Measurements from ENCODE around the gene ATXN1. TPM values are rescaled to one million over a fixed set of nuclear protein-coding genes. Genes with fewer than 3 reads are reported as not detected.

Gene ATXN1
- total RNA-seq, 2 donors from 2014 or later = 21.6 to 25.4 TPM

DNA sequence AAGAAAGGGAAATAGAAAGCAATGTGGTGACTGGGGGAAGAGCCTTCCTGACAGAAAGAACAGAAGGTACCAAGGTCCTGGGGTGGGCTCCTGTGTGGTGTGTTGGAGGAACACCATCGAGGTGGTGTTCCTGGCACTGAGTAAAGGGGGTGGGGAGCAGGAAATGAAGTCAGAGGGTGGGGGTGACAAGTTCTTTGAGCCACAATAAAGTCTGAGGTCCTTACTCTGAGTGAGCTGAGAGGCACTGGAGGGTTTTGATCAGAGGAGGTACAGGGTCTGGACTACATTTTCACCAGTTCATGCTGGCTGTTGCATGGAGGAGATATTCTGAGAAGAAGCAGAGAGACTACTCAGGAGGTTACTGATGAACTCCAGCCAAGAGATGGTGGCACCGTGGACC, 324.7 kb downstream of the ATXN1 start:
- Mint-ChIP-seq H3K36me3 (peaks cover 5 to 25% of the 10 kb centered on the region in 2 donors), H3K9me3 (peaks cover 0 to 8% of the 10 kb centered on the region in 2 donors), H3K27ac (peak overlapping the region; percentile 64 to 81)
- no peak for DNase-seq (ENCODE audit: low spot score in 2 of 2)
- peak; percentile 40 to 64 for ATAC-seq

DNA sequence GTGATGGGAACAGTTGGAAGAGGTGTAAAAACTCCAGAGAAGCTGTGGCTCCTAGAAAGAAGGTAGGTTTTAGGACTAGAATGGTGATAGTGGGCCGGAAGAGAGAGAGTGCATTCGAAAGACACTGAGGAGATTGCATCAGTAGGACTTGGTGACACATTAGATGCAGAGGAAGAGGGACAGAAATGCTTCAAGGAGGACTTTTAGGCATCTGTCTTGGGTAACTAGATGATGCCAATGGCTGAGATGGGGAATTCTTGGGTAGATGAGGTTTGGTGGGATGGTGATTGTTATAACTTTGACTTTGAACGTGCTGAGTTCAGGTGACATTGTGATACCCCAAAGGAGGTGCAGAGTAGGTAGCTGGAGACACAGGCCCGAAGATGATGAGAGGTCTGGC, 326.4 kb downstream of the ATXN1 start:
- Mint-ChIP-seq H3K9me3 (peaks cover 0 to 8% of the 10 kb centered on the region in 2 donors), H3K36me3 (peaks cover 5 to 16% of the 10 kb centered on the region in 2 donors), H3K27ac (peak overlapping the region; percentile 50 to 64)
- ATAC-seq = peak in 1 of 2 donors; percentile 22
- no peak for DNase-seq (ENCODE audit: low spot score in 2 of 2)

DNA sequence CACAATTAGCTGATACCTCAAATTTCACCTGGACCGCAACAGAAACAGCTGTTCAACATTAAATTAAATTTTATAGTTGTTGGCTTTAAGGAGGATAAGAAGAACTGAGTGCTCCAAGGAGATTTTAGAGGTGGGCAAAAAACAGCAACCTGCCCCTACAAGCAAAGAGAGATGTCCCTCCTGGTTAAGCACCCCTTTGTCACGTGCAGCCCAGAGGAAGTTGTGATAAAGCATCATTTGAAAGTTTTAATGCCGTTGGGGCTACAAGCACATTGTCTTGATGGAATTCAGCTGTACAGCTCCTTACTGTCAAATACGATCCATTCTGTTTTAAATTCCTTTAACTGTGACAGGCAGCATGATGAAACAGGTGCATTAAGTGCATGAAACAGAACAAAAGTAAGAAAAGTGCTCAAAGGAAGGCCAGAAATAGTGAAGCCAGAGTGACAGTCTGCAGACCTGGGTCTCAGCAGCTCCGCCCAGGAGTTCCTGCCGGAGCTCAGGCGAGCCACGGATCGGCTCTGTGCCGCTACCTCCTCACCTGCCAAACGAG, 327.8 kb downstream of the ATXN1 start:
- DNase-seq (ENCODE audit: low spot score in 2 of 2) (no peak), ATAC-seq (no peak)
- Mint-ChIP-seq H3K9me3 (peaks cover 0 to 8% of the 10 kb centered on the region in 2 donors), H3K27ac (no peak overlapping the region), H3K36me3 (peaks cover 5 to 16% of the 10 kb centered on the region in 2 donors)

DNA sequence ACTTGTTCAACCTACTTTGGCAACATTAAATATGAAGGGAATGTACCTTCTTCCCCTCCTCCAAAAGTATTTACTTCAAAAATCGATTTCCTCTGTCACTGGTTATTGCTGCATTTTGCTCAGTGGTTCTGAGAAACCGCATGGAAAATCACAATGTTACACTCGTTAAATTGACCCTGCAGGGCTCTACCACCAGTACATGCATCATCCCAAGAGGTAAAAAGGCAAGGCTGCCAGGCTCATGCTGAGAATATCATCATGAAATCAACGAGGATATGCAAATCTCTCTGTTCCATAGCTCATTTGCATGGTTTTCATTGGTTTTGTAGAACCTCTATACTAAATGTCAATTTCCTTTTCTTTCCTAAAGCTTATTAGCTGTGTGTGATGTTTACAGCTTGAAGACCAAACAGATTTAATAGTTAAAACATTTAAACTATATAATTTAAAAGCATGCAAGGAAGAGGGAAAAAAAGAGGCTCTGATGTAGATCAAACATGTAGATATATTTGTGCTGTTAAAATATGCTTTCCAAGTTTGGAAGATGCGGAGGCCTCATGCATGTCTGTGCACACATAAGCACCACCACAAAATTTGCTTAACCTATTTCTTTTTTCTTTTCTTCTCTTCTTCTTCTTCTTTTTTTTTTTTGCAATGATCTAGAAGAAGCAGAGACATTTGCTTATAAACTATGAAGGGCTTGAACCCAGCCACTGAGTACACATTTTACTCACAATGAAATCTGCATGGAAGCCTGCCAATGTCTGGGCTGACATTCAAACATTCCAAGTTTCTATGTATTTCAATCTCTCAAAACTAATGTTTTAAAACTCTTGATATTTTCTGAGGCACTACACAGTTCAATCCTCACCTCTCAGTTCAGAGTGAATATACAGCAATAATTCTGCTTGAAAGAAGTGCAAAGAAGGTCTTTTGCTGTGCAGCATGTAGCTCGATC, 328.9 kb downstream of the ATXN1 start:
- Mint-ChIP-seq H3K27ac (no peak overlapping the region), H3K9me3 (peaks cover 0 to 8% of the 10 kb centered on the region in 2 donors), H3K36me3 (peaks cover 5 to 16% of the 10 kb centered on the region in 2 donors)
- DNase-seq (ENCODE audit: low spot score in 2 of 2) (no peak), ATAC-seq (peak in 1 of 2 donors; percentile 47)

DNA sequence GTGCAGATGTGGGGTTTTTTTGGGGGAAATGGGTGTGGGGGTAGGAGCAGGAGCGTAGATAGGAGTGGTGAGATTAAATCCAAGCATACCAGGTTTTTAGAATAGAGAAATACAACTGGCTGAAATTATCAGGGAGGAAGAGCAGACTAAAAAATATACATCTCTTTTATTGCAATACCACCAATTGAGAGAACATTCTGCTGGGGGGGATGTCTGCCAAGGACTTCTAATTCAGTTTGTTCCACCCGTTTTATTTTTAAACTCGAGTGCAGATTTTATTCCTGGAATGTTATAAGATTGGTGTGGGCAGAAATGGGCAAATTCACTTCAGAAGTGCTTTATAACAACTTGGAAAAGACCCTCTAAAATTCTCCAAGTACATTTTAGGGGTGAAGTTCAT, 330.2 kb downstream of the ATXN1 start:
- DNase-seq (ENCODE audit: low spot score in 2 of 2) (no peak), ATAC-seq (no peak)
- Mint-ChIP-seq H3K27ac (peak overlapping the region in 1 of 2 donors; percentile 60), H3K36me3 (peaks cover 5 to 10% of the 10 kb centered on the region in 2 donors), H3K9me3 (peaks cover 0 to 8% of the 10 kb centered on the region in 2 donors)

- no peak for ATAC-seq
- H3K9me3 Mint-ChIP-seq = peaks cover 0 to 8% of the 10 kb centered on the region in 2 donors
- H3K27ac Mint-ChIP-seq = peak overlapping the region in 1 of 2 donors; percentile 60
- DNase-seq (ENCODE audit: low spot score in 2 of 2) = no peak
- peaks cover 5 to 9% of the 10 kb centered on the region in 2 donors for H3K36me3 Mint-ChIP-seq
These were observed 330.7 kb downstream of the ATXN1 start for GRCh38 chr6:16430391-16431089.

GRCh38 chr6:16429669-16430068, 331.6 kb downstream of the ATXN1 start:
- Mint-ChIP-seq H3K27ac (no peak overlapping the region), H3K9me3 (no peaks in the 10 kb centered on the region), H3K36me3 (peaks cover 0 to under 1% of the 10 kb centered on the region in 2 donors)
- DNase-seq (ENCODE audit: low spot score in 2 of 2) (no peak), ATAC-seq (no peak)

DNA sequence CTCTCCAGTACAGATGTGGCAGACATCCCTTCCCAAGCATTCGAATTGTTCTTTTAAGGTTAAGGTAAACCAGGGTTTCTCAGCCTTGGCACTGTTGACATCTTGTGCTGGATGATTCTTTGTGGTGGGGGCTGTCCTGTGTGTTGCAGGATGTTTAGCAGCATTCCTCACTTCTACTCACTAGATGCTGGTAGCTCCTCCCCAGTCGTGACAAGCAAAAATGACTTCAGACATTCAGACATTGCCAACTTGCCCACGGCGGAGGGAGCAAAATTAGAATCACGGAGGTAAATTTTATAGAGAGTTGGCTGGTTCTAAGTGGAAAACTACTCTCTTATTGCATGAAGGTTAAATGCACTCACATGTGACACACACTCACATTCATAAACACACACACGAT, 334.1 kb downstream of the ATXN1 start:
- no peak overlapping the region for H3K27ac Mint-ChIP-seq
- no peak for ATAC-seq

GRCh38 chr6:16425881-16426615, 335.2 kb downstream of the ATXN1 start:
- H3K9me3 Mint-ChIP-seq = no peaks in the 10 kb centered on the region
- H3K27ac Mint-ChIP-seq = no peak overlapping the region
- ATAC-seq (no peak), DNase-seq (ENCODE audit: low spot score in 2 of 2) (no peak)
- H3K36me3 Mint-ChIP-seq = peaks cover 0 to 19% of the 10 kb centered on the region in 2 donors

More for the DNA sequence above, 334.1 kb downstream of the ATXN1 start:
- DNase-seq (ENCODE audit: low spot score in 2 of 2) = no peak
- H3K36me3 Mint-ChIP-seq = peaks cover 0 to 19% of the 10 kb centered on the region in 2 donors
- no peaks in the 10 kb centered on the region for H3K9me3 Mint-ChIP-seq

DNA sequence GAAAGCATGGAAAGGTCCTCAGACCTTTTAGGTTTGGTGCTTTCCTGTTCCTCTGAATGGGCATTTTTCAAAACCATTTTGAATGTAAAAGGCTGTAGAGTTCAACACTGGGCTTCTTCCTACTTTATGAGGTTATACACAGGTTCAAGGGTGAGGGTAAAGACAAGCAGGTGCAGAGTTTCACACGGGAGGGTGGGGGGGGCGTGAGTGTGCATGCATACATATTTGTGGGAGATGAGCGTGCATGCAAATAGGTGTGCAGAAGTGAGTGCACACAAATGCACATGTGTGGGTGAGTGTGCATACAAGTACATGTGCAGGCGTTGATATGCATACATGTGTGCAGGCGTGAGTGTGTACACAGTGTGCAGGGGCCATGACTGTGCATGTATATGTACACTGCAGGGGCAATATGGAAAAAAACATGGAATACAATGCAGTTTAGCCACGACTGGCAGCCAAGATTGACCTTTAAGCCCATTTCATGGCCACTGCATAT, 339.7 kb downstream of the ATXN1 start:
- peak in 1 of 2 donors; percentile 11 for ATAC-seq
- peak overlapping the region; percentile 92 to 97 for H3K27ac Mint-ChIP-seq

GRCh38 chr6:16420715-16421461, 340.4 kb downstream of the ATXN1 start:
- Mint-ChIP-seq H3K36me3 (peaks cover 0 to 19% of the 10 kb centered on the region in 2 donors), H3K9me3 (no peaks in the 10 kb centered on the region), H3K27ac (peak overlapping the region; percentile 92 to 97)
- ATAC-seq (peak; percentile 86 to 87), DNase-seq (ENCODE audit: low spot score in 2 of 2) (peak in 1 of 2 donors; percentile 47)

More for the DNA sequence above, 339.7 kb downstream of the ATXN1 start:
- H3K36me3 Mint-ChIP-seq = peaks cover 0 to 19% of the 10 kb centered on the region in 2 donors
- DNase-seq (ENCODE audit: low spot score in 2 of 2) = no peak
- no peaks in the 10 kb centered on the region for H3K9me3 Mint-ChIP-seq

GRCh38 chr6:16420337-16420714, 340.9 kb downstream of the ATXN1 start:
- Mint-ChIP-seq H3K27ac (peak overlapping the region; percentile 92 to 97), H3K36me3 (peaks cover 0 to 19% of the 10 kb centered on the region in 2 donors), H3K9me3 (no peaks in the 10 kb centered on the region)
- no peak for DNase-seq (ENCODE audit: low spot score in 2 of 2)
- ATAC-seq = peak in 1 of 2 donors; percentile 46

- ATAC-seq (no peak), DNase-seq (ENCODE audit: low spot score in 2 of 2) (no peak)
- Mint-ChIP-seq H3K27ac (peak overlapping the region; percentile 92 to 97), H3K36me3 (peaks cover 0 to 19% of the 10 kb centered on the region in 2 donors), H3K9me3 (no peaks in the 10 kb centered on the region)
These were observed 341.5 kb downstream of the ATXN1 start for GRCh38 chr6:16419636-16420336.

DNA sequence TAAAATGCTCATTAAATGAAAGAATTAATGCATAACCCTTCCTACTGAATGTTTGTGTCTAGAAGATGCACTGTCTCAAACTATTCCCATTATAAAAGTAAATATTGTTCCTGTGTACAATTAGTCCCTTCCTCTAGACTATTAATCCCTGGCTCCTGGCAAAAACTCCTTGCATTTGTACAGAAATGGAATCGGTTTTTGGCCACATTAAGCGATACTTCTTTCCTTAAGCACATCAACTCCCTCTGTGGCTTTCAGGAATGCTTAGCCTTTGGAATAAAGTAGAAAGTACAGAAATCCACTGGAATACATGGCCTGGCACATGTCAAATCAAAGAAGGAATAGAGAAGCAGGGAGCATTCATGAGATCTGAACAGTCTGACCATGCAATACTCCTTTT, 343.1 kb downstream of the ATXN1 start:
- Mint-ChIP-seq H3K36me3 (peaks cover 0 to 7% of the 10 kb centered on the region in 2 donors), H3K27ac (no peak overlapping the region), H3K9me3 (no peaks in the 10 kb centered on the region)
- ATAC-seq = no peak
- DNase-seq (ENCODE audit: low spot score in 2 of 2) = no peak

GRCh38 chr6:16415677-16416076, 345.6 kb downstream of the ATXN1 start:
- ATAC-seq (no peak), DNase-seq (ENCODE audit: low spot score in 2 of 2) (no peak)
- H3K36me3 Mint-ChIP-seq = no peaks in the 10 kb centered on the region
- H3K9me3 Mint-ChIP-seq = no peaks in the 10 kb centered on the region
- no peak overlapping the region for H3K27ac Mint-ChIP-seq
